Stimulated activated CD4-positive, alpha-beta T cell treated with anti-CD3 and anti-CD28 coated beads, Interleukin-12 subunit alpha, Interleukin-12 subunit beta, amount 100 ng/mL, for 4 hours (primary cell): ENCODE measurements around the gene HAPLN1.
"Not testable (repeated sequence)": the region's sequence is repeated elsewhere in the genome, so short reads cannot be mapped to it uniquely, and the experiment has no call there.

ENCODE experiments used
- DNase-seq: peaks from one replicate; pipeline ENCODE4 v3.0.0-alpha.2; 2020

The HAPLN1 gene

DNA sequence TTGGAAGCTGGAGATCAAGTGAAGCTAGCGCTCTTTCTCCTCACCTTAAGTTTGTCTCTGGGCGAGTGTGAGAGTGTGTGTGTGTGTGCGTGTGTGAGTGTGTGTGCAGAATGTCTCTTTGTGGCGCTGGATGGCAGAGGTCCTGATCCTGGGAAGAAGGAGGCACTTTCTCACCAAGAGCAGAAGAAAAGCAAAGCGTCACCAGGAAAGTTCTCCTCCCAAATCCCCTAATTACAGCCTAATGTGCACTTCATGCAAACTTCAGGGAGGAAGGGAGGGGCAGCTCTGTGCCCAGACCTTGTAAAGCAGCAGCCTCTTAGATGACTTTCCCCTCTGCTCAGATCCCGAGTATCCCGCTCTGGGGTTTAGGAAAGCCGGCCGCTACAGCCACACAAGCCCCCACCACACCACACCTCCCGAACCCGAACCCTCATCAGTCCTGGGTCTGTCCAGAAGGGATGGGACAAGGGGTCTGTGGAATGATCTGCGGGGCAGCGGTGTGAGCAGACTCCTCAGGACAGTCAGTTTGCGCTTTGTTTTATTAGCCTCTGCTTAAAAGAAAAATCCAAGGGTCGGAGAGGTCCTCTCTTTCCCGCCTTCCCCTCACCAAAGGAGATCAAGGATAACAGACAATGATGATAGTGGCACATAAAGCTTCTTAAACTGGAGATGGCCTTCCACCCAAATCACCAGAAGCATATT is at the start of gene HAPLN1:
TSS of gene HAPLN1 (minus strand) at position 20 of the 702 bp plus-strand sequence. CDS start 47,332 bp downstream, outside the sequence.
- no peak for DNase-seq

DNA sequence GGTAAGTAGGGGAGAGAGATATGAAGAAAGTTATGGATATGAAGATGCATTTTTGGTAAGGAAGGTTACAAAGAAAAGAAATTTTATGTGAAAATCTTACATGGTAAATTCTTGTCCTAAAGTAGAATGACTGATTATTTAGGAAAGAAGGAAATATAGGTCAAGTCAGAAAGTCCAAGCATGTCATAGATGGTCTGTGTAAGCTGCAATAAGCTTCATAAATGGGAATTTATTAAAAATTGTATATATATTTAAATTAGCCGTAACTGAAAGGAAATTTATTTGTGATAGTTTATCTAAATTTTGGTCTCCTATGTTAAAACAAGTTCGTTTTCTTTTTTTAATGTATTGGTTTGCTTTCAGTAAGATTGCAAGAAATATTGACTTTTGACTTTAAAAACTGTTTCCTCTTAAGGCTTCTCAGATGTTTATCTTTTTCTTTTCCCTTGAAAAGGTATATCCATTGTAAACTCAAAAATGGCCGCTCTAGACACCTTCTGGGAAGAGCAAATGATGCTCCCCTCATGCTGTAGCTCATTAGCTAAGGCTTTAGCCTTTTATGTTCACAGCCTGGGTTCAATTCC is 46.8 kb upstream of the HAPLN1 start:
- no peak for DNase-seq

DNA sequence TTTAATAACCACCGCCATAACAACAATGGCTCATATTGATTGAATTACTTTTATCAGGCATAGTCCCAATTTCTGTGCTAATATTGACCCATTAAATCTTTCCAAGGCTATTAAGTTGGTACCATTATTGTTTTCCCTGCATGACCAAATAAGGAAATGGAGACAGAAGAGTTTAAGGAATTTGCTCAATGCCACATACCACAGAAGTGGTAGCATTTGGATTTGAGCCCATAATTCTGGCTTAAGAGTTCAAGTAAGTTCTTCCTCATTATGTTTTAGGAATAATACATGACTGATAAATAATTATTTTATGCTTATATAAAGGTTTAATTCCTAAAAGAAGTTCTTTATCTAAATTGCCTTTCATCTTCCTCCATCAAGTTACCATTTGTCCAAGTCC is 43.4 kb upstream of the HAPLN1 start:
- no peak for DNase-seq

DNA sequence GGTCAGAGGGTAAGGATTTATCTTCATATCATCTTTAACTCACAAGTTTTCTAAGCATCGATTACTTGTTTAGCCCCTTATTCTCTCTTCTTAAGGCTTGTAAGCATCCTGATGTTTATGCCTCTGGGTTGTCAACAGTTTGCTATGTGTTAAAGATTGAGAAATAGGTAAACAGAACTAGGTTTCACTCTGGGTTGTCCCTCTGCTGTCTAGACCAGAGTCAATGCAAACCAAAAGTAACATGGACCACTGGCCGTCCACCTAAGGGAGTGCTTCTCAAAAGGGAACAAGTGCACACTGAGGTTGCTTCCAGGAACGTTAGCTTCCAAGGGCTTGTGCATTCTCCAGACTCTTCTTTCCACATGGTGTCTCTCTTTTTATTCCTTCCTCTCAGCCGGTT is 39.9 kb upstream of the HAPLN1 start:
- no peak for DNase-seq

GRCh38 chr5:83752700-83753099 is 32.0 kb upstream of the HAPLN1 start:
- no peak for DNase-seq

DNA sequence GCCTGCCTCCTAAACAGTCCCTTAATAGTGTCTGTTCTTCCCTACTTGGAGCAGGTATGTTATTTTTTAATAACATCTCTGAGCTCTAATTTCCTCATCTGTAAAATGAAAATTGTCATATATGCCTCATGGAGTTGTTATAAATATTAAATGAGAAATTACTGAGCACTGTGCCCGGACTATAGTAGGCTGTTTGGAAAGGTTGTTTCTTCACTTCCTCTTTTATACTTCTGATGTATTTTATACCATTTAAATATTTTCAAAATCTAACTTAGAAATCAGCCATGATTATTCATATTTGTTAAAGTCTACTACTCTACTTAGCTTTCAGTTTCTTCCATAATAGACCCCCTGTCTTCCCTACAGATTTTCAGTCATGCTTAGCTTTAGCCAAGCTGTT is 30.5 kb upstream of the HAPLN1 start:
- DNase-seq, result no peak

GRCh38 chr5:83750749-83751148 is 30.1 kb upstream of the HAPLN1 start:
- no peak for DNase-seq

DNA sequence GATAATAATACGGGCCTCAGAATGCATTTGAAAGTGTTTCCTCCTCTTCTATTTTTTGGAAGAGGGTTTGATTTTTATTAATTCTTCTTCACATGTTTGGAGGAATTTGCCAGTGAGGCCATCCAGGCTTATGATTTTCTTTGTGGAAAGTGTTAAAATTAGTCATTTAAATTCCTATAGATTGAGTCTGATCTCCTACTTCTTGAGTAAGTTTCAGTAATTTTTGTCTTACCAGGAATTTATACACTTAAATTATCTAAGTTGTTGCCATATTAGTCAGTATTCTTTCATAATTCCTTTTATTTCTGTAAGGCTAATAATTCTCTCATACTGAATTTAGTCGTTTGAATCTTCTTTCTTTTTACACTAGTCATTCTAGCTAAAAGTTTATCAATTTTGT is 25.2 kb upstream of the HAPLN1 start:
- DNase-seq, result no peak

DNA sequence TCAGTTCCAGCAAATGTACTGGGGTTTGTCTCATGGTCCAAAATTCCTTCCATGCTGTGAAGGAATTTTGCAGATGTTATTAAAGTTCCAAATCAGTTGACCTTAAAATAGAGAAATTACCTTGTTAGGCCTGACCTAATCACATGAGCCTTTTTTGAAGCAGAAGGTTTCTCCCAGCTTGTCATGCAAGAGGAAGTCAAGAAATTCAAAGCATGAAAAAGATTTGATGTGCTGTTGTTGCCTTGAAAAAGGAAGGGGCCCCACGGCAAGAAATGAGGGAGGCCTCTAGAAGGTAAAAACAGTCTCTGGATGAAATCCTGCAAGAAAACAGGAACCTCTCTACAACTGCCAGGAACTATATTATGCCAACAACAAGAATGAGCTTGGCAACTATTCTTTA is 24.2 kb upstream of the HAPLN1 start:
- DNase-seq, result no peak

DNA sequence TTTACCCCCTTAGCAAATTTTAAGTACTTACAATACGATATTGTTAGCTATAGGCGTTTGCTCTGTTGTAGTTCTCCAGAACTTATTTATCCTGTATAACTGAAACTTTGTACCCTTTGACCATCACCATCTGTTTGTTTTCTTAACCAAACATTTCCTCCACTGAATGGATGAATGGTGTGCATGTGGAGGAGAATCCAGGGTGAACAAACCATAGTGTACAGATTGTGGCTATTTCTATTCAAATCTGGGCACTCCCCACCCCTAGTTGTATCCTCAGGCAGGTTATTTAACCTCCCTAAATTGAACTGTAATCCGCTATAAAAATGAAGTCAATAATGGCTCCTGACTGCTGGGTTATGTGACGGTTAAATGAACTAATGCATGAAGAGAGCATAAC is 21.4 kb upstream of the HAPLN1 start:
- no peak for DNase-seq

DNA sequence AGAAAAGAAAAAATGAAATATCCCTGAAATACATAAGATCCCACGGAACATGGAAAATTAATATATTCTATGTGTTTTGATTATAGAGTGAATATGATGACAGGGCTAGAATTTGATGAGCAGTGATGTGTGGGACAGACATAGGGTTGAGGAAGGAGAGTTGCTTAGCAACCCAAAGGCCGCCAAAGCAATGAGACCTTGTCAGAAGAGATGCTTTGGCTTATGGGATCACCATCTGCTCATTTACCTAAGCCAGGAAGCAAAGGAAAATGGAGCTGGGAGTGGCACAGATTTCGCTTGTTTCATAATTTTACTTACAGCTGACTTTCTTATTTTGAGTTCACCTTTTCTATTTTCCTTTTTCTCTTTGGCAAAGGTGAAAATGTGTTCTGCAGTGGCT is 20.9 kb upstream of the HAPLN1 start:
- no peak for DNase-seq

- no peak for DNase-seq
Observed at GRCh38 chr5:83740741-83741140, 20.1 kb upstream of the HAPLN1 start.

- not testable (repeated sequence) for DNase-seq
Observed at GRCh38 chr5:83736169-83736568, 15.5 kb upstream of the HAPLN1 start.

DNA sequence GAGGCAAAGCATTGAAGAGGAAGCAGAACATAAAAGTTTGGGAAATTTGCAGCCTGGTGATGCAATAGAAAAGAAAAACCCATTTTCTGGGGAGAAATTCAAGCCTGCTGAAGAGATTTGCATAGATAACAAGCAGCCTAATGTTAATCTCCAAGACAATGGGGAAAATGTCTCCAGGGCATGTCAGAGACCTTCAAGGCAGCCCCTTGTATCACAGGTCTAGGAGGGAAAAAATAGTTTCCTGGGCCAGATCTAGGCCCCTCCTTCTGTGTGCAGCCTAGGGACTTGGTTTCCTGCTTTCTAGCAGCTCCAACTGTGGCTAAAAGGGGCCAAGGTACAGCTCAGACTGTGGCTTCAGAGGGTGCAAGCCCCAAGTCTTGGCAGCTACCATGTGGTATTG is 14.4 kb upstream of the HAPLN1 start:
- DNase-seq, result not testable (repeated sequence)

GRCh38 chr5:83731638-83732037 is 11.0 kb upstream of the HAPLN1 start:
- no peak for DNase-seq

- no peak for DNase-seq
Observed at GRCh38 chr5:83729362-83729761, 8.7 kb upstream of the HAPLN1 start.

DNA sequence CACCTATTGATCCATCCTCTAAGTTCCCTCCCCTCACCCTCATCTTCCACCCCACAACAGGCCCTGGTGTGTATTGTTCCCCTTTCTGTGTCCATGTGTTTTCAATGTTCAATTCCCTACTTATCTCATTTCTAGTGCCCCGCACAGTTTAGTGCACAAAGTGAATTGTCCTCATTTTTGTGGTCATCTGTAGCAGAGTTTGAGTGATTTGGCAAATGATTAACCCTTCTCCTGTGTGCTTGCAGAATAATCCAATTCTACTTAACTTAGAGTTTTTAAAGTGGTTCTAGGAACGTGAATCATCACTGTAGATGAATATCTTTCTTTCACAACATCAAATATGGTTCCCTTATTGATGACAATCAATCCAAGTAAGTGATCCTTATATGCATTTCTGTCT is 6.3 kb upstream of the HAPLN1 start:
- no peak for DNase-seq

DNA sequence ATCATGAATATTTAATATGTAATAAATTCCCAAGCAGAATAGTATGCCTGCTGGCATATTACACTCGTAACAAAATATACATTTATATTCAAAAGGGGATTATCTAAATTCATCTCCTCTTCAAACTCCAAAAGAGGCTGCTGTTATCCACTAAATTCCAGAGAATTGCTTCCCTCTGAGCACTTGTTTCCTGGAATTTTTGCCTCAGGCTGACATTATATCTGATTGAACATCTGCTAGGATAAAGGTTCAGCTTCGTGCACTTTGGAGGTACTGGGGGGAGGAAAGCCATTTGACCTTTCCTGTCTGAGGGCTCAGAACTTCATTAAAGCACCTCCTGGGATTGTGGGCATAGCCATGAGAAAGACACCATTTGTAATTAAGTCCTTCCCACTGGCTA is 4.3 kb upstream of the HAPLN1 start:
- no peak for DNase-seq

DNA sequence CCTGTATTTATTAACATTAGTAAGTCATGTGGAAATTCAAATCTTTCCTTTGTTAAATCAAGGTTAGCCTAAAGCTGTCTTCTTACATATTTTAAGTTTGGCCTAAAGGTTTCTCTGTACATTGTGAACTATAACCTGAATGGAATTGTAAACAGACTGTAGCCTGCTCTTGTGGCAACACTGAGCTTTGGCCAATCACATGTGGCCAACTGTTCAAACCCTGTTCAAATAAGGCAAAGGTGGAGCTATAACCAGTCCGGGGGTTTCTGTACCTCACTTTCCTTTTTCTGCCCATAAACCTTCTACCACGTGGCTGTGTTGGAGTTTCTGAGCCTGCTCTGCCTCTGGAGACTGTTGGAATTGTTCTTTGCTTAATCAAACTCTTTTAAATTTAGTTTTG is 3.3 kb upstream of the HAPLN1 start:
- no peak for DNase-seq

GRCh38 chr5:83723031-83723430 is 2.4 kb upstream of the HAPLN1 start:
- no peak for DNase-seq

- DNase-seq, result no peak
Observed at GRCh38 chr5:83721953-83722901, 1.6 kb upstream of the HAPLN1 start.

DNA sequence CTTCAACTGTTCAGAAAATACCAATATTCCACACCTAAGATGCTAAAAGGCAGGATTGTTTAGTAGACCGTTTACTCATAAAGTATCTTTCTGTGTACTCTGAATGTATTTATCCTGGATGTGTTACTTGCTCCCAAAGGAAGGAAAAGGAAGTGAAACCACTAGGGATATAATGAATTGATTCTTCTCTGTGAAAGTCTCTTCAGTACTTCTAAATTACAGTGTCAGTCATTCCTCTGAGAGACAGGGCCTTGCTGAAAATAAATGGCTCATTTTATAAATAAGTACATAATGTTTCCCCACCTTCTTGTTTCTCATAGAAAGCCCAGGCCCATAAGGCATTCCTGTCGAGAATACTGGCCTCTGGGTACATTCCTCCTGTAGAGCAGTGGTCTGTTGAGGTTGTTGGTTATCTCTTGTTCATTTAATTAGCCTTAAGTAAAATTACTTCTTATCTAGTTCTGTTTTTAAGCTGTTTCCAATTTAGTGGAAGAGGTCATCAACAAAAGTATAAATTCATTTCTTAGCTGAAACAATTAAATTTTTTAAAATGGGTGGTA is 1.6 kb downstream of the HAPLN1 start:
- no peak for DNase-seq

DNA sequence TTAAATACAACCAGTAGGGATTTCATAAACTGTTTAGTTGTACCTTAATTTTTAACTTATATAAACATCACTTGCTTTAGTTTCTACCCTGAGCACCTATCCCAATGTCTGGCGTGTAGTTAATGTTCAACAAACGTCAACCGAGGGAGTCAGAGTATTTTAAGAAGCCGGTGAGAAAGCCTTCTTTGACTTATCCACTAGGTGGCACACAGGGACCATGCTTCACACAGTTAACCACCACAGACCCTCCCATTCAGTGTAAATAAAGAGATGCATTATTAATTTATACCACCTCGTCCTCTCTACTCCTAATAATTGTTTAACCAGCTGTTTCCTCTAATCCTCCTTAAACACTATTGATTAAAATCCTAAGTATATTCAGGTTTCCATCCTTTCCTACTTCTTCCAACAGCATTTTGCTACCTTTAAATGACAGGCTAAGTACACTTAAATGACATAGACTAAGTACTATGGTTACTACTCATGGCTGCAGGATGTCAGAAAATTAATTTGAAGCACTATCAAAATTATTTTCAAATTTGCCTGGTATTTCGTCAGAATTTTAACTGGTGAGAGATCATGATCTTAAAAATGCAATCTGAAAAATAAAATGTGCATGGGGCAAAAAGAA is 2.3 kb downstream of the HAPLN1 start:
- no peak for DNase-seq
